ENCODE results near the gene KRTAP5-8.

DNA sequence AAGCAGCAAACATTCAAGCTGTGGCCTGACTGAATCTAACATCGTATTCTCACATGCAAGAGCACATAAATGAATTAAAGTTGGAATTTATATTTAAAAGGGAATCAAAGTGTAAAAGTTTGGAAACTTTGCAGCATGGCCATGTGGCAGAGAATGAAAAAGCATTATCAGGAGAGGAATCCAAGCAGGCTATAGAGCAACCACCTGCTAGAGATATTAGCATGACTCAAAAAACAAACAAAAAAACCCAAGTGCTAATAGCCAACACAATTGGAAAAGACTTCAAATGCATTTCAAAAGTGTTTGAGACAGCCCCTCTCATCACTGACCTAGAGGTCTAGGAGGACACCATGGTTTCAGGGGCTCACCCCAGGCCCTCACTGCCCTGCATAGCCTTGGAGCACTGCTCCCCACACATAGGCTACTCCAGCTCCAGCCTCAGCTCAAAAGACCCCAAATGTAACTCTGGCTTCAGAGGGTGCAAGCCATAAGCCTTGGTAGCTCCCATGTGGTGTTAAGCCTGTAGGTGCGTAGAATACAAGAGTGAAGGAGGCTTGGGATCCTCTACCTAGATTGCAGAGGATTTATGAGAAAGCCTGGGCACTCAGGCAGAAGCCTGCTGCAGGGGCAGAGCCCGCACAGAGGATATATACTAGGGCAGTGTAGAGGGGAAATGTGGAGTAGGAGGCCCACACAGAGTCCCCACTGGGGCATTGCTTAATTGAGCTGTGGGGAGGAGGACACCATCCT, 12.5 kb upstream of the KRTAP5-8 start:
- TF ChIP-seq NFIC (IDR thresholded peaks at IDR 0.05) (no peak), EP300 (IDR thresholded peaks at IDR 0.05; ENCODE audit: borderline replicate concordance) (no peak), TEAD4 (IDR thresholded peaks at IDR 0.05) (no peak), CEBPB (IDR thresholded peaks at IDR 0.05) (no peak), YY1 (IDR thresholded peaks at IDR 0.05; ENCODE audit: low read depth) (no peak), CREB1 (IDR thresholded peaks at IDR 0.05; ENCODE audit: low read depth) (no peak)
- TF ChIP-seq, protein P1, sequence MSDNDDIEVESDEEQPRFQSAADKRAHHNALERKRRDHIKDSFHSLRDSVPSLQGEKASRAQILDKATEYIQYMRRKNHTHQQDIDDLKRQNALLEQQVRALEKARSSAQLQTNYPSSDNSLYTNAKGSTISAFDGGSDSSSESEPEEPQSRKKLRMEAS (IDR thresholded peaks at IDR 0.05), result no peak

All from Ishikawa (cell line).